HG03039 (cell line): ENCODE measurements around the gene GPR142.

Experiments used
- ATAC-seq: cut with Tn5 transposase; IDR thresholded peaks from one replicate; pipeline ENCODE4 v1.9.1; 2021; ENCODE audit warnings: mild to moderate bottlenecking, moderate library complexity; ENCODE audit not compliant: unreplicated experiment

GPR142 gene

DNA sequence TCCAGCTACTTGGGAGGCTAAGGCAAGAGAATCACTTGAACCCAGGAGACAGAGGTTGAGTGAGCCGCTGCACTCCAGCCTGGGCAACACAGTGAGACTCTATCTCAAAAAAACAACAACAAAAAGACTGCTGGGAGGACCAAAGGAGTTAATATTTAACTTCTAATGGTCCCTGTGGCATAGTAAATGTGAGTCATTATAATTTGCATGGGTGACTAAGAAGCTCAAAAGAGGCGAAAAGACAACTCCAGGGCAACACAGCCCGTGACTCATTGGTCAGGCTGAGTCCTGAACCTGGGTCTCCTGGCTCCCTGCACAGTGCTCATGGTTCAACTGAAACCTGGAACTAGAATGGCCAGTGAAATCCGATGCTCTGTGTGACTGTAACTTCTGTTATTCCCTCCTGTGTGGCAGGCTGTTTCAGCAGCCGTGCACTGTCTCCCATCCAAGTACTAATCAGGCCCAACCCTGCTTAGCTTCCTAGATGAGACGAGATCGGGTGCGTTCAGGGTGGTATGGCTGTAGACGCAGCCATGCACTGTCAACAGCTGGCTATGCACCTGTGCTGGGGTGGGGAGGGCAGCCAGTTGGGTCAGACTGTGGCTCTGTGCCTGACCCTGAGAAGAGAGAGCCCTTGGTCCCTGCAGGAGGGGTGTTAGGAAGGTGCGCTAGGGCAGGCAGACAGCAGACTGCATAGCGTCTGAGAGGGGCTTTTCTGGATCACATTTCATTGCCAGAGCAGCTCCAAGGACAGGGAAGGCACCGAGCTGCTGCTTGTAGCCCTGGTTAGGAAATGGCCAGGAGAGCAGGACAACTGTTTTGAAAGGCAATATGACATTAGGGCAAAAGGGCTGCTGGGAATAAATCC, 50.1 kb downstream of the GPR142 start:
- ATAC-seq = no peak

DNA sequence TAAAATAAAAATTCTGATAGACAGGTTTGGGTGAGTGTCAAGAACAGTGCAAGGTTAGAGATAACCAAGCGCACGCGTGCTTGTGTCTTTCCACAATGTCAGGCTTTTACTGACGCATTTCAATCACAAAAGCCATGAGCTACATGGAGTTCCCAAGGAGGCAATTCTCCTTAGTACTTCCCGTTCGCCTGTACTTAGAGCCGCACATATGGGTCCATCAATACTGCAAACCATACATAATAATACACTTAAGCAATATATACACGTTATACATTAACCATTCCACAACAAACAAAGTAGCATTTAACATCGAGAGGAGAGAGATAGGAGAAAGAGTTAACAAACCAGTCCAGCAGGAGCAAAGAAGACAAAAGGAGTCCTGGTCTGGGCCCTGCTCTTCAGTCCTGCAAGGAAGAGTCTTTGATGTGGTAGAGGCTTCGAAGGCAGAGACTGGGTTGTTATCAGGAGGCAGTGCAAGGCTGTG, 52.7 kb downstream of the GPR142 start:
- ATAC-seq = no peak
